Progenitor cell of endocrine pancreas (in vitro differentiated cells): ENCODE data around the gene TMEM89. TPM values are rescaled to one million over a fixed set of nuclear protein-coding genes. Genes with fewer than 3 reads are reported as not detected.

Experiments
- DNase-seq: peaks from one replicate; pipeline ENCODE4 v3.0.0; 2021; ENCODE audit warnings: low spot score; ENCODE audit not compliant: unreplicated experiment
- H3K27ac Mint-ChIP-seq: 2 replicates; pipeline ENCODE4 v1.8.0; 2021; ENCODE audit warnings: mild to moderate bottlenecking, moderate library complexity, mixed read lengths
- H3K27me3 Mint-ChIP-seq: 2 replicates; pipeline ENCODE4 v1.8.0; 2021; ENCODE audit warnings: mixed read lengths
- H3K36me3 Mint-ChIP-seq: 2 replicates; pipeline ENCODE4 v1.8.0; 2022; ENCODE audit warnings: mixed read lengths; ENCODE audit not compliant: insufficient read depth
- H3K4me1 Mint-ChIP-seq: 2 replicates; pipeline ENCODE4 v1.8.0; 2021; ENCODE audit warnings: low read depth, mixed read lengths
- H3K4me3 Mint-ChIP-seq: 2 replicates; pipeline ENCODE4 v1.8.0; 2021; ENCODE audit warnings: low read depth, mild to moderate bottlenecking, moderate library complexity, mixed read lengths
- H3K9me3 Mint-ChIP-seq: 2 replicates; pipeline ENCODE4 v1.8.0; 2021; ENCODE audit warnings: low read depth, mixed read lengths
- total RNA-seq: library from RNA; stranded (reverse); gene quantifications from 2 replicates; pipeline ENCODE4 v1.2.1, GENCODE V29; 2021
- TF ChIP-seq, protein P1 (sequence below): fragments of 200-600 bp; sonication (generic); IDR thresholded peaks from one replicate; pipeline ENCODE4 v1.5.0; 2021; ENCODE audit warnings: antibody characterized with exemption, mild to moderate bottlenecking; ENCODE audit not compliant: unreplicated experiment

Gene TMEM89
- total RNA-seq, 1 donor from 2014 or later, result not detected

GRCh38 chr3:48630407-48630806 is 8.8 kb upstream of the TMEM89 start:
- no peak overlapping the region for H3K27ac Mint-ChIP-seq
- DNase-seq, result no peak
- no peak overlapping the region for H3K4me3 Mint-ChIP-seq
- no peaks in the 10 kb centered on the region for H3K9me3 Mint-ChIP-seq
- TF ChIP-seq, protein P1, sequence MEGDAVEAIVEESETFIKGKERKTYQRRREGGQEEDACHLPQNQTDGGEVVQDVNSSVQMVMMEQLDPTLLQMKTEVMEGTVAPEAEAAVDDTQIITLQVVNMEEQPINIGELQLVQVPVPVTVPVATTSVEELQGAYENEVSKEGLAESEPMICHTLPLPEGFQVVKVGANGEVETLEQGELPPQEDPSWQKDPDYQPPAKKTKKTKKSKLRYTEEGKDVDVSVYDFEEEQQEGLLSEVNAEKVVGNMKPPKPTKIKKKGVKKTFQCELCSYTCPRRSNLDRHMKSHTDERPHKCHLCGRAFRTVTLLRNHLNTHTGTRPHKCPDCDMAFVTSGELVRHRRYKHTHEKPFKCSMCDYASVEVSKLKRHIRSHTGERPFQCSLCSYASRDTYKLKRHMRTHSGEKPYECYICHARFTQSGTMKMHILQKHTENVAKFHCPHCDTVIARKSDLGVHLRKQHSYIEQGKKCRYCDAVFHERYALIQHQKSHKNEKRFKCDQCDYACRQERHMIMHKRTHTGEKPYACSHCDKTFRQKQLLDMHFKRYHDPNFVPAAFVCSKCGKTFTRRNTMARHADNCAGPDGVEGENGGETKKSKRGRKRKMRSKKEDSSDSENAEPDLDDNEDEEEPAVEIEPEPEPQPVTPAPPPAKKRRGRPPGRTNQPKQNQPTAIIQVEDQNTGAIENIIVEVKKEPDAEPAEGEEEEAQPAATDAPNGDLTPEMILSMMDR, result no peak
- peaks cover 6% of the 10 kb centered on the region for H3K4me1 Mint-ChIP-seq
- peaks cover 6% of the 10 kb centered on the region for H3K27me3 Mint-ChIP-seq
- H3K36me3 Mint-ChIP-seq, result peaks cover 14% of the 10 kb centered on the region

DNA sequence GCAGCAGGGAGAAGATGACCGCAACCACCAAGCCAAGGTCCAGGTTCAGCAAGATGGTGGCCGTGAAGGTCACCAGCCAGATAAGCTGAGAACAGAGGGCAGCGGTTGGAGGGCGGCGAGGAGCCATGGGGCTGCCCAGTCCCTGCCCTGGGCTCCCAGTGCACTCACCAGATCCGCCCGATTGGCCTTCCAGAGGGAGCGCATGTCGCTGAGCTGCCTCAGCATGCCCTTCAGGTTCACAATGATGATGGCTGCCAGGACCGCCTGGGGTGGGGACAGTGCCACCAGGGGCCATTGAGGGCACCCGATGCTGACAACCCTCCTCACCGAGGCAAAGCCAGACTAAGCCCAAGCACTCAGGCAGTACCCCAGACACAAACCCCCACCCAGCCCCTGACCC is 8.3 kb upstream of the TMEM89 start:
- peaks cover 6% of the 10 kb centered on the region for H3K4me1 Mint-ChIP-seq
- peaks cover 14% of the 10 kb centered on the region for H3K36me3 Mint-ChIP-seq
- H3K9me3 Mint-ChIP-seq, result no peaks in the 10 kb centered on the region
- no peak overlapping the region for H3K4me3 Mint-ChIP-seq
- no peak for DNase-seq
- TF ChIP-seq, protein P1, result no peak
- peaks cover 6% of the 10 kb centered on the region for H3K27me3 Mint-ChIP-seq
- H3K27ac Mint-ChIP-seq, result no peak overlapping the region

GRCh38 chr3:48628277-48629017 is 6.9 kb upstream of the TMEM89 start:
- H3K36me3 Mint-ChIP-seq, result peaks cover 14% of the 10 kb centered on the region

GRCh38 chr3:48625600-48625999 is 4.0 kb upstream of the TMEM89 start:
- TF ChIP-seq, protein P1, result no peak
- H3K9me3 Mint-ChIP-seq, result no peaks in the 10 kb centered on the region
- H3K4me3 Mint-ChIP-seq, result no peak overlapping the region
- peaks cover 6% of the 10 kb centered on the region for H3K4me1 Mint-ChIP-seq
- no peak overlapping the region for H3K27ac Mint-ChIP-seq
- DNase-seq, result no peak
- peaks cover 12% of the 10 kb centered on the region for H3K36me3 Mint-ChIP-seq
- no peaks in the 10 kb centered on the region for H3K27me3 Mint-ChIP-seq

More at GRCh38 chr3:48628277-48629017, 6.9 kb upstream of the TMEM89 start:
- H3K9me3 Mint-ChIP-seq, result no peaks in the 10 kb centered on the region
- TF ChIP-seq, protein P1, result no peak
- no peak overlapping the region for H3K27ac Mint-ChIP-seq
- DNase-seq, result no peak
- H3K4me1 Mint-ChIP-seq, result peaks cover 6% of the 10 kb centered on the region
- H3K27me3 Mint-ChIP-seq, result no peaks in the 10 kb centered on the region
- H3K4me3 Mint-ChIP-seq, result no peak overlapping the region

DNA sequence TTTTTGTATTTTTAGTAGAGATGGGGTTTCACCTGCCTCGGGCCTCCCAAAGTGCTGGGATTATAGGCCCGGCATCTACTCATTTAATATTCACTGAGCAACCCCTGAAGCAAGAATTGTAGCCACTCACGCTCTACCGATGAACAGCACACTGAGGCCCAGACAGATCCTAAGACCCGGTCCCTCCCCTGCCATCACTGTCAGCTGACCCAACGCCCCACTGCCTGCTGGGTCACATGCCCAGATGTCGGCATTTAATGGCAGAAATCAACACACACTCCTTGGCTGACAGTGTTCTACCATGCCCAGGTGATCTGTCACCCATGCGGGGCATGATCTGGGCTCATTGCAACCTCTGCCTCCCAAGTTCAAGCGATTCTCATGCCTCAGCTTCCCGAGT is 3.2 kb upstream of the TMEM89 start:
- H3K9me3 Mint-ChIP-seq, result no peaks in the 10 kb centered on the region
- H3K4me1 Mint-ChIP-seq, result peaks cover 6% of the 10 kb centered on the region
- peaks cover 10% of the 10 kb centered on the region for H3K36me3 Mint-ChIP-seq
- TF ChIP-seq, protein P1, result no peak
- H3K4me3 Mint-ChIP-seq, result no peak overlapping the region
- no peak overlapping the region for H3K27ac Mint-ChIP-seq
- no peaks in the 10 kb centered on the region for H3K27me3 Mint-ChIP-seq
- no peak for DNase-seq
